ENCODE data around the gene DEFB127. TPM values are rescaled to one million over a fixed set of nuclear protein-coding genes. Genes with fewer than 3 reads are reported as not detected.

Gene DEFB127
- total RNA-seq, 1 experiment from 2014 or later: not detected

- Histone ChIP-seq H4K20me1 (ENCODE audit: control insufficient read depth, insufficient read depth, insufficient read length) (no peaks in the 10 kb centered on the region), H2BK120ac (ENCODE audit: low read depth, low read length, poor library complexity, severe bottlenecking) (no peak overlapping the region), H3K4me1 (ENCODE audit: insufficient read depth, low read length) (no peaks in the 10 kb centered on the region), H3K14ac (ENCODE audit: insufficient read depth, low read length) (no peak overlapping the region), H2AFZ (ENCODE audit: low read length) (no peak overlapping the region), H3K23ac (ENCODE audit: insufficient read length, low read depth, low read length) (no peak overlapping the region), H2BK20ac (ENCODE audit: low read depth, low read length, poor library complexity, severe bottlenecking) (no peak overlapping the region), H3K9ac (ENCODE audit: extremely low read depth, insufficient read length, low read length) (no peak overlapping the region), H3K27me3 (ENCODE audit: insufficient read depth, low read length) (no peaks in the 10 kb centered on the region), H2BK15ac (ENCODE audit: low read depth, low read length) (no peak overlapping the region), H3K9me3 (ENCODE audit: control insufficient read depth, low read depth, low read length) (peaks cover 18% of the 10 kb centered on the region), H3T11ph (ENCODE audit: low read length) (no peak overlapping the region), H4K8ac (replicated peaks; ENCODE audit: insufficient read length, low read depth, low read length) (no peak overlapping the region), H4K91ac (ENCODE audit: insufficient read length, low read depth, low read length) (no peak overlapping the region), H3K79me1 (ENCODE audit: insufficient read depth, low read depth, low read length, poor library complexity, severe bottlenecking) (no peaks in the 10 kb centered on the region), H3K23me2 (ENCODE audit: insufficient read length, low read depth, low read length, poor library complexity, severe bottlenecking) (no peaks in the 10 kb centered on the region), H3K27ac (ENCODE audit: insufficient read length, low read depth, low read length) (no peak overlapping the region), H3K18ac (ENCODE audit: insufficient read length, low read depth, low read length) (no peak overlapping the region), H3K4me2 (ENCODE audit: insufficient read depth, insufficient read length, low read length) (no peak overlapping the region), H4K5ac (ENCODE audit: insufficient read length, low read depth, low read length) (no peak overlapping the region), H2AK5ac (ENCODE audit: insufficient read length, low read length) (no peak overlapping the region), H3K56ac (ENCODE audit: insufficient read length, low read depth, low read length) (no peak overlapping the region), H2BK12ac (ENCODE audit: insufficient read length, low read depth, low read length) (no peak overlapping the region), H2BK5ac (ENCODE audit: insufficient read length, low read length) (no peak overlapping the region), H3K4ac (ENCODE audit: low read depth, low read length) (no peak overlapping the region), H3K79me2 (ENCODE audit: insufficient read depth, low read length) (no peaks in the 10 kb centered on the region)
- no peak overlapping the region for H3K4me3 Mint-ChIP-seq
- H3K27me3 Mint-ChIP-seq (ENCODE audit: low read depth): peaks cover 56% of the 10 kb centered on the region
- no peak for DNase-seq
- no peak overlapping the region for H3K27ac Mint-ChIP-seq
- peaks cover 28 to 98% of the 10 kb centered on the region in 2 experiments for H3K9me3 Mint-ChIP-seq
- no CpG with 5 or more reads among the region's 2 CpGs for WGBS (ENCODE audit: extremely low coverage, insufficient read length, low lambda C conversion rate)
- no peaks in the 10 kb centered on the region; a peak in 1 of 7 replicates for H3K36me3 Mint-ChIP-seq (ENCODE audit: insufficient read depth in 1 of 3, low read depth in 3 of 3)
- TF ChIP-seq, protein P1, sequence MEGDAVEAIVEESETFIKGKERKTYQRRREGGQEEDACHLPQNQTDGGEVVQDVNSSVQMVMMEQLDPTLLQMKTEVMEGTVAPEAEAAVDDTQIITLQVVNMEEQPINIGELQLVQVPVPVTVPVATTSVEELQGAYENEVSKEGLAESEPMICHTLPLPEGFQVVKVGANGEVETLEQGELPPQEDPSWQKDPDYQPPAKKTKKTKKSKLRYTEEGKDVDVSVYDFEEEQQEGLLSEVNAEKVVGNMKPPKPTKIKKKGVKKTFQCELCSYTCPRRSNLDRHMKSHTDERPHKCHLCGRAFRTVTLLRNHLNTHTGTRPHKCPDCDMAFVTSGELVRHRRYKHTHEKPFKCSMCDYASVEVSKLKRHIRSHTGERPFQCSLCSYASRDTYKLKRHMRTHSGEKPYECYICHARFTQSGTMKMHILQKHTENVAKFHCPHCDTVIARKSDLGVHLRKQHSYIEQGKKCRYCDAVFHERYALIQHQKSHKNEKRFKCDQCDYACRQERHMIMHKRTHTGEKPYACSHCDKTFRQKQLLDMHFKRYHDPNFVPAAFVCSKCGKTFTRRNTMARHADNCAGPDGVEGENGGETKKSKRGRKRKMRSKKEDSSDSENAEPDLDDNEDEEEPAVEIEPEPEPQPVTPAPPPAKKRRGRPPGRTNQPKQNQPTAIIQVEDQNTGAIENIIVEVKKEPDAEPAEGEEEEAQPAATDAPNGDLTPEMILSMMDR (conservative IDR thresholded peaks at IDR 0.05): no peak
- H3K4me1 Mint-ChIP-seq: peaks cover 0 to 5% of the 10 kb centered on the region in 2 experiments; a peak in 1 of 4 replicates
These were observed 30.5 kb downstream of the DEFB127 start for GRCh38 chr20:187733-188132.
